HG03039 (cell line): ENCODE results near the gene TUBGCP2.

Experiments
- ATAC-seq: cut with Tn5 transposase; IDR thresholded peaks from one replicate; pipeline ENCODE4 v1.9.1; 2021; ENCODE audit warnings: mild to moderate bottlenecking, moderate library complexity; ENCODE audit not compliant: unreplicated experiment

TUBGCP2 gene

GRCh38 chr10:133309100-133309719 is 538 bp upstream of the TUBGCP2 start:
- ATAC-seq = peak; percentile 54

GRCh38 chr10:133307776-133308420 is 774 bp downstream of the TUBGCP2 start:
- ATAC-seq = peak; percentile 22

- no peak for ATAC-seq
Measured at GRCh38 chr10:133306941-133307379, 1.7 kb downstream of the TUBGCP2 start.

GRCh38 chr10:133306097-133306476 is 2.6 kb downstream of the TUBGCP2 start:
- no peak for ATAC-seq

- no peak for ATAC-seq
Measured at GRCh38 chr10:133303206-133303605, 5.5 kb downstream of the TUBGCP2 start.

GRCh38 chr10:133302230-133302629 is 6.4 kb downstream of the TUBGCP2 start:
- ATAC-seq = no peak

- no peak for ATAC-seq
Measured at GRCh38 chr10:133299738-133300137, 8.9 kb downstream of the TUBGCP2 start.

GRCh38 chr10:133299224-133299623 is 9.4 kb downstream of the TUBGCP2 start:
- ATAC-seq = no peak

GRCh38 chr10:133298466-133298865 is 10.2 kb downstream of the TUBGCP2 start:
- no peak for ATAC-seq

- no peak for ATAC-seq
Measured at GRCh38 chr10:133297504-133297903, 11.2 kb downstream of the TUBGCP2 start.

GRCh38 chr10:133295426-133296320 is 13.0 kb downstream of the TUBGCP2 start:
- ATAC-seq = no peak

GRCh38 chr10:133294189-133294588 is 14.5 kb downstream of the TUBGCP2 start:
- no peak for ATAC-seq

- no peak for ATAC-seq
Measured at GRCh38 chr10:133293810-133294119, 14.9 kb downstream of the TUBGCP2 start.

GRCh38 chr10:133292919-133293809 is 15.5 kb downstream of the TUBGCP2 start:
- ATAC-seq = no peak

GRCh38 chr10:133289761-133290160 is 18.9 kb downstream of the TUBGCP2 start:
- ATAC-seq = no peak

GRCh38 chr10:133287832-133288500 is 20.7 kb downstream of the TUBGCP2 start:
- no peak for ATAC-seq

GRCh38 chr10:133286366-133286765 is 22.3 kb downstream of the TUBGCP2 start:
- no peak for ATAC-seq

GRCh38 chr10:133285217-133285616 is 23.5 kb downstream of the TUBGCP2 start:
- ATAC-seq = no peak

- ATAC-seq = no peak
Measured at GRCh38 chr10:133283931-133284330, 24.7 kb downstream of the TUBGCP2 start.

- no peak for ATAC-seq
Measured at GRCh38 chr10:133282846-133283390, 25.8 kb downstream of the TUBGCP2 start.
